Activated CD4-positive, alpha-beta T cell treated with anti-CD3 and anti-CD28 coated beads, Interleukin-2, amount 10 ng/mL, durations not matched to agents 24 days and 14 days (primary cell): ENCODE data around the gene MAP3K19. TPM values are rescaled to one million over a fixed set of nuclear protein-coding genes. Genes with fewer than 3 reads are reported as not detected.

Experiments used
- DNase-seq: peaks from one replicate; pipeline ENCODE4 v3.0.0; 2022
- H3K27ac Mint-ChIP-seq: one replicate; pipeline ENCODE4 v1.8.0; 2022; ENCODE audit warnings: mild to moderate bottlenecking, mixed read lengths
- H3K27me3 Mint-ChIP-seq: one replicate; pipeline ENCODE4 v1.8.0; 2022; ENCODE audit warnings: mixed read lengths
- H3K36me3 Mint-ChIP-seq: one replicate; pipeline ENCODE4 v1.8.0; 2022; ENCODE audit warnings: low read depth, mild to moderate bottlenecking, mixed read lengths
- H3K4me1 Mint-ChIP-seq: one replicate; pipeline ENCODE4 v1.8.0; 2021; ENCODE audit warnings: mixed read lengths
- H3K4me3 Mint-ChIP-seq: one replicate; pipeline ENCODE4 v1.8.0; 2022; ENCODE audit warnings: mild to moderate bottlenecking, moderate library complexity, mixed read lengths
- H3K9me3 Mint-ChIP-seq: one replicate; pipeline ENCODE4 v1.8.0; 2021; ENCODE audit warnings: mixed read lengths
- intact Hi-C: fragments of 100-400 bp; cut with micrococcal nuclease; formaldehyde crosslinking; loops from one replicate; pipeline ENCODE4 v1.15.1; 2023
- total RNA-seq: library from RNA; stranded (reverse); gene quantifications from 2 replicates; pipeline ENCODE4 v1.2.3, GENCODE V29; 2022

MAP3K19 gene
- total RNA-seq, 1 donor from 2014 or later = not detected

GRCh38 chr2:134924912-134925311 is 122.3 kb downstream of the MAP3K19 start:
- Mint-ChIP-seq H3K4me1 (peaks cover 32% of the 10 kb centered on the region), H3K27ac (no peak overlapping the region), H3K36me3 (peaks cover 24% of the 10 kb centered on the region), H3K9me3 (no peaks in the 10 kb centered on the region), H3K4me3 (no peak overlapping the region), H3K27me3 (no peaks in the 10 kb centered on the region)
- intact Hi-C loops = no loop called here
- no peak for DNase-seq

GRCh38 chr2:134919341-134920210 is 127.7 kb downstream of the MAP3K19 start:
- H3K36me3 Mint-ChIP-seq = peaks cover 22% of the 10 kb centered on the region
- intact Hi-C loops = loop anchor here (1.0 to 10.0 kb wide), 7 partner anchors 201 to 1198 kb away; partner anchors contain the start of genes CXCR4, MCM6 and TMEM163
- peak overlapping the region; percentile 97 for H3K27ac Mint-ChIP-seq
- peak overlapping the region; percentile 96 for H3K4me3 Mint-ChIP-seq
- H3K27me3 Mint-ChIP-seq = peaks cover 6% of the 10 kb centered on the region
- H3K9me3 Mint-ChIP-seq = peaks cover 7% of the 10 kb centered on the region
- H3K4me1 Mint-ChIP-seq = peaks cover 26% of the 10 kb centered on the region
- DNase-seq = peak; percentile 84

GRCh38 chr2:134918526-134919340 is 128.5 kb downstream of the MAP3K19 start, which contains the start of gene CCNT2:
Gene CCNT2 (plus strand): TSS chr2:134918822. CDS start chr2:134918855, 33 bp downstream.
- Mint-ChIP-seq H3K9me3 (peaks cover 9% of the 10 kb centered on the region), H3K4me3 (peak within 1 kb of the TSS; percentile 96), H3K27me3 (peaks cover 6% of the 10 kb centered on the region), H3K27ac (peak within 1 kb of the TSS; percentile 97), H3K36me3 (peaks cover 19% of the 10 kb centered on the region), H3K4me1 (peaks cover 23% of the 10 kb centered on the region)
- peak; percentile 100 for DNase-seq
- intact Hi-C loops = loop anchor here (1.0 to 10.0 kb wide), 11 partner anchors 134 to 1466 kb away; partner anchors contain the start of genes CXCR4, MCM6, R3HDM1 and RAB3GAP1

GRCh38 chr2:134917888-134918525 is 129.2 kb downstream of the MAP3K19 start:
- intact Hi-C loops = loop anchor here (1.0 to 10.0 kb wide), 10 partner anchors 134 to 1466 kb away; partner anchors contain the start of genes CXCR4, R3HDM1, RAB3GAP1 and TMEM163
- Mint-ChIP-seq H3K27me3 (peaks cover 10% of the 10 kb centered on the region), H3K9me3 (peaks cover 9% of the 10 kb centered on the region)

GRCh38 chr2:134917360-134917865 is 129.8 kb downstream of the MAP3K19 start:
- H3K36me3 Mint-ChIP-seq = peaks cover 19% of the 10 kb centered on the region
- peak; percentile 72 for DNase-seq
- H3K4me3 Mint-ChIP-seq = peak overlapping the region; percentile 96
- peaks cover 17% of the 10 kb centered on the region for H3K4me1 Mint-ChIP-seq
- H3K27ac Mint-ChIP-seq = peak overlapping the region; percentile 97
- intact Hi-C loops = loop anchor here (5.0 to 10.0 kb wide), 4 partner anchors 250 to 1200 kb away; partner anchors contain the start of gene CXCR4
- peaks cover 10% of the 10 kb centered on the region for H3K27me3 Mint-ChIP-seq
- peaks cover 9% of the 10 kb centered on the region for H3K9me3 Mint-ChIP-seq

More at GRCh38 chr2:134917888-134918525, 129.2 kb downstream of the MAP3K19 start:
- H3K4me1 Mint-ChIP-seq = peaks cover 20% of the 10 kb centered on the region
- DNase-seq = peak; percentile 97
- H3K27ac Mint-ChIP-seq = peak overlapping the region; percentile 97
- peaks cover 19% of the 10 kb centered on the region for H3K36me3 Mint-ChIP-seq
- H3K4me3 Mint-ChIP-seq = peak overlapping the region; percentile 96

Other genes with a start within 250 kb of the MAP3K19 start
- gene ACMSD, start 208.8 kb downstream of the MAP3K19 start, total RNA-seq = not detected in 2 replicates
- 46.0 and 48.5 TPM in 2 replicates for gene CCNT2, start 128.6 kb downstream of the MAP3K19 start, total RNA-seq
- gene RAB3GAP1, start 4.8 kb upstream of the MAP3K19 start, total RNA-seq = 24.2 and 26.3 TPM in 2 replicates